HFFc6 (cell line): Measurements from ENCODE around the gene THBS4. TPM values are rescaled to one million over a fixed set of nuclear protein-coding genes. Genes with fewer than 3 reads are reported as not detected.
A peak's percentile ranks its signal among the peaks of the same experiment; 100 is the strongest.

Experiments used
- DNase-seq: peaks from one replicate; pipeline ENCODE4 v3.0.0-alpha.2; 2018
- H3K27ac Mint-ChIP-seq: 2 replicates; pipeline ENCODE4 v1.8.0; 2020; ENCODE audit warnings: mild to moderate bottlenecking, mixed read lengths
- H3K27me3 Mint-ChIP-seq: 2 replicates; pipeline ENCODE4 v1.8.0; 2021; ENCODE audit warnings: mild to moderate bottlenecking, moderate library complexity, mixed read lengths; ENCODE audit not compliant: insufficient read depth
- H3K36me3 Mint-ChIP-seq: 2 replicates; pipeline ENCODE4 v1.8.0; 2021; ENCODE audit warnings: low read depth, mixed read lengths
- H3K4me1 Mint-ChIP-seq: 2 replicates; pipeline ENCODE4 v1.8.0; 2020; ENCODE audit warnings: low read depth, mixed read lengths
- H3K4me3 Mint-ChIP-seq: 2 replicates; pipeline ENCODE4 v1.8.0; 2020; ENCODE audit warnings: mild to moderate bottlenecking, moderate library complexity, mixed read lengths
- H3K9me3 Mint-ChIP-seq: 2 replicates; pipeline ENCODE4 v1.8.0; 2020; ENCODE audit warnings: mild to moderate bottlenecking, mixed read lengths
- CTCF ChIP-seq: fragments of 200-600 bp; sonication (generic); IDR thresholded peaks from 2 replicates; pipeline ENCODE4 v1.5.0; 2021; ENCODE audit warnings: antibody characterized with exemption, mild to moderate bottlenecking
- total RNA-seq, 6 experiments: library from RNA; stranded (reverse); fragmentation: NEBNext Ultra II Directional; extraction: Animal tissue kit (Norgen Biotek cat#: 25700); gene quantifications; 2 replicates in 1 of 6; 3 replicates in 5 of 6; pipeline ENCODE4 v1.2.3, GENCODE V29; 2021

THBS4 gene
- total RNA-seq, 6 experiments from 2014 or later = 0.43 to 0.82 (median 0.71) TPM; not detected in 1

- TF ChIP-seq CTCF = no peak
- no peak for DNase-seq
- H3K36me3 Mint-ChIP-seq = no peaks in the 10 kb centered on the region
Observed at GRCh38 chr5:80127116-80127552, 92.0 kb downstream of the THBS4 start.

GRCh38 chr5:80128141-80128540, 93.0 kb downstream of the THBS4 start:
- no peak for TF ChIP-seq CTCF
- peak; percentile 19 for DNase-seq
- peaks cover 4% of the 10 kb centered on the region; the same call in 1 of the 2 replicates for H3K27me3 Mint-ChIP-seq
- H3K9me3 Mint-ChIP-seq = no peaks in the 10 kb centered on the region
- no peaks in the 10 kb centered on the region for H3K36me3 Mint-ChIP-seq
- peaks cover 26% of the 10 kb centered on the region for H3K4me1 Mint-ChIP-seq
- H3K4me3 Mint-ChIP-seq = no peak overlapping the region
- no peak overlapping the region; the same call in 1 of the 2 replicates for H3K27ac Mint-ChIP-seq

More at GRCh38 chr5:80127116-80127552, 92.0 kb downstream of the THBS4 start:
- Mint-ChIP-seq H3K27ac (no peak overlapping the region), H3K27me3 (peaks cover 2% of the 10 kb centered on the region; the same call in 1 of the 2 replicates), H3K4me1 (peaks cover 26% of the 10 kb centered on the region), H3K4me3 (no peak overlapping the region), H3K9me3 (no peaks in the 10 kb centered on the region)

- no peaks in the 10 kb centered on the region for H3K36me3 Mint-ChIP-seq
- H3K27ac Mint-ChIP-seq = no peak overlapping the region
- H3K27me3 Mint-ChIP-seq = peaks cover 4% of the 10 kb centered on the region; the same call in 1 of the 2 replicates
- no peak overlapping the region for H3K4me3 Mint-ChIP-seq
- peaks cover 26% of the 10 kb centered on the region for H3K4me1 Mint-ChIP-seq
- no peak for DNase-seq
- no peak for TF ChIP-seq CTCF
- no peaks in the 10 kb centered on the region for H3K9me3 Mint-ChIP-seq
Observed at GRCh38 chr5:80129146-80129545, 94.0 kb downstream of the THBS4 start.

Other genes starting within 250 kb of the THBS4 start
- 10 to 100 TPM; 10.2 to 13.5 (median 12.8) TPM for gene MTX3, start 44.1 kb upstream of the THBS4 start, total RNA-seq
- gene SERINC5, start 220.7 kb downstream of the THBS4 start, total RNA-seq = 10 to 100 TPM; 16.4 to 28.1 (median 19.9) TPM